ENCODE data around the gene ABLIM2. TPM values are rescaled to one million over a fixed set of nuclear protein-coding genes. Genes with fewer than 3 reads are reported as not detected.
A peak's percentile ranks its signal among the peaks of the same experiment; 100 is the strongest.

The ABLIM2 gene
- total RNA-seq, 2 donors from 2014 or later: 6.0 to 20.8 TPM

DNA sequence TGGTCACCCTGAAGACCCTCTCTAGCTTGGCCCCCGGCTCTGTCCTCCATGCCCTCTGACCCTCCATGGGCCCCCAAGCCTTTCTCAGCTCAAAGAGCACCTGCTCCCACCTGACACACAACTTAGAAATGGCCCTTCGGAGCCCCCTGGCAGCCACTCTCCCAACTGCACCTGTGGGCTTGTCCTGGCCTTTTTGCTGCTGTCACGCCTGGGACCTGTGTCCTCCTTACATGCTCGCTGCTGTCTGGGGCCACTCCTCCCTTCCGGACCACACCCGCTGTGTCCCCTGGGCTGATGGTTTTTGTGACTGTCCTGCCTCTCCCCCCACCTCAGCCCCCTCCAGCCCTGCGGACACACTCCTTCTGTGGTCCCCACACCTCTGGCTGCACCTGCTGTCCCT is 112.7 kb downstream of the ABLIM2 start:
- WGBS, 2 donors: 91 to 95% methylated on average over 7 of the region's 7 CpGs
- Histone ChIP-seq H3K4me1 (peaks cover 9% of the 10 kb centered on the region), H3K9me3 (no peaks in the 10 kb centered on the region), H3K27ac (no peak overlapping the region), H3K4me3 (no peak overlapping the region), H3K36me3 (replicated peaks in 1 of 2; ENCODE audit: insufficient read depth in 1 of 2, low read depth in 2 of 2) (no peaks in the 10 kb centered on the region), H3K27me3 (no peaks in the 10 kb centered on the region)
- no peak for DNase-seq
- ATAC-seq: no peak
- TF ChIP-seq POLR2A (IDR thresholded peaks at IDR 0.05): no peak
- TF ChIP-seq, protein P1, sequence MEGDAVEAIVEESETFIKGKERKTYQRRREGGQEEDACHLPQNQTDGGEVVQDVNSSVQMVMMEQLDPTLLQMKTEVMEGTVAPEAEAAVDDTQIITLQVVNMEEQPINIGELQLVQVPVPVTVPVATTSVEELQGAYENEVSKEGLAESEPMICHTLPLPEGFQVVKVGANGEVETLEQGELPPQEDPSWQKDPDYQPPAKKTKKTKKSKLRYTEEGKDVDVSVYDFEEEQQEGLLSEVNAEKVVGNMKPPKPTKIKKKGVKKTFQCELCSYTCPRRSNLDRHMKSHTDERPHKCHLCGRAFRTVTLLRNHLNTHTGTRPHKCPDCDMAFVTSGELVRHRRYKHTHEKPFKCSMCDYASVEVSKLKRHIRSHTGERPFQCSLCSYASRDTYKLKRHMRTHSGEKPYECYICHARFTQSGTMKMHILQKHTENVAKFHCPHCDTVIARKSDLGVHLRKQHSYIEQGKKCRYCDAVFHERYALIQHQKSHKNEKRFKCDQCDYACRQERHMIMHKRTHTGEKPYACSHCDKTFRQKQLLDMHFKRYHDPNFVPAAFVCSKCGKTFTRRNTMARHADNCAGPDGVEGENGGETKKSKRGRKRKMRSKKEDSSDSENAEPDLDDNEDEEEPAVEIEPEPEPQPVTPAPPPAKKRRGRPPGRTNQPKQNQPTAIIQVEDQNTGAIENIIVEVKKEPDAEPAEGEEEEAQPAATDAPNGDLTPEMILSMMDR (IDR thresholded peaks at IDR 0.05): no peak
- intact Hi-C loops (cut with DNase I): no loop called here

DNA sequence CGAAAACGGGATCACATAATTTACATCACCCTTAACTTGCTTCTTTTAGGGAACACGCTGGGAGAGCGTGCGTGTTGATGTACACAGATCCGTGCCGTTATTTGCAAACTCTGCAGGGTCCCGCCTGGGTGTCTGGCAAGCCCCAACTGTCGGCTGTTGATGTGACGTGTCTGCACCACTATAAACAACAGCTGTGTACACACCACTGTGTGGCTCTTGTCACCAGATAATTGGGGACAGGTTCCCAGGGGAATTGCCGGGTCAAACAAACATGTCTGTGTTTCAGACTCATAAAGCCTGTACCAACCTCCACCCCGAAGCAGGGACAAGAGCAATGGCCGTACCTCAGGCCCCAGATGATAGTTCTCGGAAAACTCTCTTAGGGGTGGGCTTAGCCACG is 113.9 kb downstream of the ABLIM2 start:
- DNase-seq (peak in 3 of 4 donors; percentile 27 to 51 (median 46)), ATAC-seq (peak; percentile 42)
- Histone ChIP-seq H3K4me3 (no peak overlapping the region), H3K4me1 (no peaks in the 10 kb centered on the region), H3K36me3 (replicated peaks in 1 of 2; ENCODE audit: insufficient read depth in 1 of 2, low read depth in 2 of 2) (no peaks in the 10 kb centered on the region), H3K27me3 (no peaks in the 10 kb centered on the region), H3K27ac (no peak overlapping the region), H3K9me3 (no peaks in the 10 kb centered on the region)
- TF ChIP-seq, protein P1 (IDR thresholded peaks at IDR 0.05): no peak
- 34 to 36% methylated on average over 14 to 15 of the region's 15 CpGs for WGBS, 2 donors
- intact Hi-C loops (cut with DNase I): no loop called here

DNA sequence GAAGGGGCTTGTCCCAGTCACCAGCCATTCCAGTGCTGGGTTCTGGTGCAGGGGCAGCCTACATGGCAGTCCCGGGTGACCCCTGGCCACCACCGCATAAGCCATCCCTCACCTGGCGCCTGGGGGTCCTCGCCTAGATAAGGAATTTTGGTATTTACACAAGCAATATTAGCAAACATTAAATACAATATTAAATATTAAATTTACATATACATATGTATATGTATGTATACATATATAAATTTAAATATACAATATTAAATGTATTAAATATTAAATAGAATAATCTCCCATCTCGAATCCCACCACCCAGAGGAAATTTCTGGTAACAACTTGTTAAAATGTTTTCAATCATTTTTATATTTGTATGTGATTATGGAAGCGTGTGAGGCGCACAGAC is 114.4 kb downstream of the ABLIM2 start:
- ATAC-seq: no peak
- no peaks in the 10 kb centered on the region for H3K36me3 ChIP-seq (replicated peaks in 1 of 2; ENCODE audit: insufficient read depth in 1 of 2, low read depth in 2 of 2)
- TF ChIP-seq, protein P1 (IDR thresholded peaks at IDR 0.05): no peak
- TF ChIP-seq POLR2A (IDR thresholded peaks at IDR 0.05): no peak
- 82 to 84% methylated on average over 7 of the region's 7 CpGs for WGBS, 2 donors
- H3K27ac ChIP-seq: no peak overlapping the region
- no peak for DNase-seq
- H3K4me1 ChIP-seq: no peaks in the 10 kb centered on the region
- H3K4me3 ChIP-seq: no peak overlapping the region
- intact Hi-C loops (cut with DNase I): no loop called here
- no peaks in the 10 kb centered on the region for H3K27me3 ChIP-seq
- no peaks in the 10 kb centered on the region for H3K9me3 ChIP-seq

DNA sequence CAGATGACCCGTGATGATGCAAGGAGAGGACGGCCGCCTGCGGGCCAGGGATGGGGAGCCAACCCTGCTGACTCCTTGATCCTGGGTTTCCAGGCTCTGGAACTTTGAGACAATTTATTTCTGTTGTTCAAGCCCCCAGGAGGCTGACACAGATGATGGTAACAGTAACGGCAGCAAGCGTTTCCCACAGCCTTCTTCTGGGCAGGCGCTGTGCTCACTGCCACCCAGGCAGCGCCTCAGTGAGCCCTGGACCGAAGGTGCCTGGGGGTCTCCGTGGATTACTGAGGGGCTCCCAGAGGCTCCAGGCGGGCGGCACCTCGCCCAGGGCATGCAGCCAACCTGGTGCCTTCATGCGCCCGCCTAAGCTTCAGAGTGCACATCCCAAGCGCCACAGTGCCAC is 115.0 kb downstream of the ABLIM2 start:
- 91 to 94% methylated on average over 5 to 14 of the region's 16 CpGs for WGBS, 2 donors
- no peak for DNase-seq
- TF ChIP-seq, protein P1 (IDR thresholded peaks at IDR 0.05): no peak
- no peaks in the 10 kb centered on the region for H3K9me3 ChIP-seq
- no peaks in the 10 kb centered on the region for H3K4me1 ChIP-seq
- intact Hi-C loops (cut with DNase I): no loop called here
- no peaks in the 10 kb centered on the region for H3K27me3 ChIP-seq
- no peak overlapping the region for H3K4me3 ChIP-seq
- ATAC-seq: no peak
- no peak overlapping the region for H3K27ac ChIP-seq
- H3K36me3 ChIP-seq (replicated peaks in 1 of 2; ENCODE audit: insufficient read depth in 1 of 2, low read depth in 2 of 2): no peaks in the 10 kb centered on the region

DNA sequence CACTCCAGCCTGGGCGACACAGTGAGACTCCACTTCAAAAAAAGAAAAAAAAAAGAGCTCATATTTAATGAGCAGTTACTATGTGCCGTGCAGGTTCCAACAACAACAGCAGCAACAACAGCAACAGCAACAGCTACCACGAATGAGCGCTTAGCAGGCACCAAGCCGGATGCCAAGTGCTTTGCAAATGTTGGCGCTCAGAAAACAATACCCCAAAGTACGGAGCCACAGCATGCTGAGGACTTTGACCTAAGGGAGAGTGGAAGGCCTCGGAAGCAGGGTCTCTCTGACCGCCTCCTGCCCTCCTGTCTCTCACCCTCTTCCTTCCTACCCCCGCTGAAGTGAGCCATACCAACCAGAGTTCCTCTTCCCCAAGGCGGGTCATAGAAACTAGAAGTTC is 116.7 kb downstream of the ABLIM2 start:
- Histone ChIP-seq H3K36me3 (replicated peaks in 1 of 2; ENCODE audit: insufficient read depth in 1 of 2, low read depth in 2 of 2) (no peaks in the 10 kb centered on the region), H3K27ac (no peak overlapping the region), H3K4me3 (no peak overlapping the region), H3K4me1 (no peaks in the 10 kb centered on the region), H3K27me3 (no peaks in the 10 kb centered on the region), H3K9me3 (no peaks in the 10 kb centered on the region)
- TF ChIP-seq POLR2A (IDR thresholded peaks at IDR 0.05): no peak
- TF ChIP-seq, protein P1 (IDR thresholded peaks at IDR 0.05): no peak
- 81 to 88% methylated on average over 11 of the region's 11 CpGs for WGBS, 2 donors
- no peak for DNase-seq
- intact Hi-C loops (cut with DNase I): no loop called here
- ATAC-seq: no peak

Data from body of pancreas (tissue), 4 donors.